Stimulated activated memory B cell treated with anti-CD40 and anti-IgM and Interleukin-4, amounts not matched to agents 10 μg/mL and 1 μg/mL and 100 μg/mL, for 72 hours (primary cell): Measurements from ENCODE around the gene PLXNB2.
A peak's percentile ranks its signal among the peaks of the same experiment; 100 is the strongest.

Experiments used
- ATAC-seq: fragments of 150-1000 bp; cut with Tn5 transposase; 2 replicates; pipeline ENCODE4 v1.10.0; 2021
- H3K27ac Mint-ChIP-seq: one replicate; pipeline ENCODE4 v1.8.0; 2022; ENCODE audit warnings: mild to moderate bottlenecking, mixed read lengths
- H3K27me3 Mint-ChIP-seq: one replicate; pipeline ENCODE4 v1.8.0; 2022; ENCODE audit warnings: mixed read lengths
- H3K36me3 Mint-ChIP-seq: one replicate; pipeline ENCODE4 v1.8.0; 2022; ENCODE audit warnings: mixed read lengths
- H3K4me1 Mint-ChIP-seq: one replicate; pipeline ENCODE4 v1.8.0; 2022; ENCODE audit warnings: mixed read lengths
- H3K4me3 Mint-ChIP-seq: one replicate; pipeline ENCODE4 v1.8.0; 2022; ENCODE audit warnings: mild to moderate bottlenecking, moderate library complexity, mixed read lengths
- H3K9me3 Mint-ChIP-seq: one replicate; pipeline ENCODE4 v1.8.0; 2022; ENCODE audit warnings: mixed read lengths

PLXNB2 gene

DNA sequence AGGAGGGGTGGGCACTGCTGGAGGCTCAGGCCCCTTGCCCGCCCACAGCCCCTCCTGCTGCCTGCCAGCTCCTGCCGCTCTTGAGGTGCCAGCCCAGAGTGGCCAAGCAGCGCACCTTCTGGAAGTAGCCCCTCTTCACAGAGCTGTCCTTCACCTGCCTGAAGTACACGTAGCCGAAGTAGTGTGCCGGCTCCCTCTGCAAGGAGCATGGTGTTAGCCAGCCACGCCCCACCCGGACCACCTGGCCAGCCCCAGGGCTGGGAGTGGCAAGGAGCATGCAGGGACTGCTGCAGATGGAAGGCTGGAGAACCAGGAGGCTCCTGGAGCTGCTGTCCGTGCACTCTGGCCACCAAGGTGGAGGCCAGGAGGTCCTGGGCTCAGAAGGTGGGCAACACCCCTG, 9.7 kb upstream of the PLXNB2 start:
- Mint-ChIP-seq H3K27ac (no peak overlapping the region), H3K9me3 (no peaks in the 10 kb centered on the region), H3K4me1 (peaks cover 54% of the 10 kb centered on the region), H3K27me3 (no peaks in the 10 kb centered on the region), H3K4me3 (no peak overlapping the region), H3K36me3 (no peaks in the 10 kb centered on the region)
- no peak for ATAC-seq

GRCh38 chr22:50316114-50317065, 8.9 kb upstream of the PLXNB2 start:
- H3K4me1 Mint-ChIP-seq, result peaks cover 59% of the 10 kb centered on the region
- no peaks in the 10 kb centered on the region for H3K9me3 Mint-ChIP-seq
- no peak for ATAC-seq
- no peaks in the 10 kb centered on the region for H3K36me3 Mint-ChIP-seq
- no peak overlapping the region for H3K4me3 Mint-ChIP-seq
- H3K27me3 Mint-ChIP-seq, result no peaks in the 10 kb centered on the region
- H3K27ac Mint-ChIP-seq, result peak overlapping the region; percentile 35

DNA sequence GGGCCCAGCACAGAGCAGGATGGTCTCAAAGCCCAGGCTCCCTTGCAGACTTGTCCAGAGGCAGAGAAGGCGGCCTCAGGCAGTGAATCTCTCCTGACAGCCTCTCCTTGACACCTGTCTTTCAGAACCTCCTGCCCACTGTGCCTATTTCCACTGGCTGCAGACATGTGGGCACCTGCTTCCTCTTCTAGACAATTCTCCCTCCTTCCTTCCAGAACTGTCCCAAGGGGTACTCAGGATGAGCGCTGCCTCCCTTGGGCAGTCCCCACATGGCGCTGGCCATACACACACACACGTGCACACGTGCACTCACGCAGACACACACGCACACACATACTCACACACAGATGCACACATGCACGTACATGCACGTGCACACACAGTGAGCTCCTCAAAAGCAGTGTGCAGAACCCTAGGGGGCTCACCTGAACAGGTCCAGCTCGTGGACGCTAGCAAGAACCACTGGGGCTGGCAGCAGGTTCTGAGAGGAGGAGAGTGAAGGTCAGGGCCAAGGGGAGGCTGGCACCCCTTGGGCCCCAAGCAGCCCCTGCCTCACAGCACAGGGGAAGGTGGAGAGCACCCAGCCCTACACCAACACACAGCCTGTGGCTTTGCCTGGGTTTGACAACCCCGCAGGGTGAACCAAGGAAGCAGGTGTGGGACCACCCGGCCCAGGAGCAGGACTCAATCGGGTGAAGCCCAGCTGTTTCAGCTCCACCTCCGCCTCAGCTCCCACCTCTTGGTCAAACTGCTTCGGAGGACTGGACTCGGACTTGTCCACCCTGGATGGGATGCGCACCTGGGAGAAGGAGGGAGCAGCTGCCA, 8.1 kb upstream of the PLXNB2 start:
- no peaks in the 10 kb centered on the region for H3K9me3 Mint-ChIP-seq
- peak overlapping the region; percentile 52 for H3K4me3 Mint-ChIP-seq
- no peaks in the 10 kb centered on the region for H3K27me3 Mint-ChIP-seq
- no peaks in the 10 kb centered on the region for H3K36me3 Mint-ChIP-seq
- ATAC-seq, result peak; percentile 21
- peak overlapping the region; percentile 87 for H3K27ac Mint-ChIP-seq
- H3K4me1 Mint-ChIP-seq, result peaks cover 57% of the 10 kb centered on the region

- peak; percentile 91 for ATAC-seq
- peak overlapping the region; percentile 87 for H3K27ac Mint-ChIP-seq
- no peaks in the 10 kb centered on the region for H3K9me3 Mint-ChIP-seq
- H3K4me3 Mint-ChIP-seq, result peak overlapping the region; percentile 78
- H3K4me1 Mint-ChIP-seq, result peaks cover 53% of the 10 kb centered on the region
- no peaks in the 10 kb centered on the region for H3K27me3 Mint-ChIP-seq
- H3K36me3 Mint-ChIP-seq, result no peaks in the 10 kb centered on the region
These were observed 7.2 kb upstream of the PLXNB2 start for GRCh38 chr22:50314455-50315288.

- H3K27ac Mint-ChIP-seq, result peak overlapping the region; percentile 87
- no peaks in the 10 kb centered on the region for H3K27me3 Mint-ChIP-seq
- peaks cover 50% of the 10 kb centered on the region for H3K4me1 Mint-ChIP-seq
- no peaks in the 10 kb centered on the region for H3K36me3 Mint-ChIP-seq
- peak overlapping the region; percentile 78 for H3K4me3 Mint-ChIP-seq
- ATAC-seq, result no peak
- no peaks in the 10 kb centered on the region for H3K9me3 Mint-ChIP-seq
These were observed 6.6 kb upstream of the PLXNB2 start for GRCh38 chr22:50314081-50314454.

- Mint-ChIP-seq H3K27ac (peak overlapping the region; percentile 87), H3K27me3 (no peaks in the 10 kb centered on the region), H3K4me3 (peak overlapping the region; percentile 78), H3K36me3 (no peaks in the 10 kb centered on the region), H3K4me1 (peaks cover 50% of the 10 kb centered on the region), H3K9me3 (no peaks in the 10 kb centered on the region)
- no peak for ATAC-seq
These were observed 6.2 kb upstream of the PLXNB2 start for GRCh38 chr22:50313600-50313999.

DNA sequence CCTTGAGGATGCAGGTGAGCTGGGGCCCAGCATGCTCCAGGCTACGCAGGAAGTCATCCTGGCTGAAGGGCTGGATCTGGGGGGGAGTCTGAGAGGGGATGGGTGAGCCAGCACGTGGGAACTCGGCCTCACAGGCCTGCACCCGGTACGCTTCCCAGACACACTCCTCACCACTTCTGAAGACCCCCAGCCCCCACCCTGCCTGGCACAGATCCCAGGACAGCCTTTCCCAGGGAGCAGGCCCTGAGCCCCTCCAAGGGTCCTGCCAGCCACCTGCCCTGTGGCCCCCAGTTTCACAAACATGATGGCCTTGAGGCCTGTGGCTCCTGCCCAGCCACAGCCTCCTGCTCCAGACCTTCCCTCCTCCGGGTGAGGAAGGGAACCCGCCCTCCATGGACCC, 5.6 kb upstream of the PLXNB2 start:
- Mint-ChIP-seq H3K27ac (no peak overlapping the region), H3K36me3 (no peaks in the 10 kb centered on the region), H3K9me3 (no peaks in the 10 kb centered on the region), H3K4me1 (peaks cover 46% of the 10 kb centered on the region), H3K4me3 (no peak overlapping the region), H3K27me3 (no peaks in the 10 kb centered on the region)
- no peak for ATAC-seq

- Mint-ChIP-seq H3K27me3 (no peaks in the 10 kb centered on the region), H3K27ac (no peak overlapping the region), H3K4me1 (peaks cover 40% of the 10 kb centered on the region), H3K4me3 (no peak overlapping the region), H3K9me3 (no peaks in the 10 kb centered on the region), H3K36me3 (no peaks in the 10 kb centered on the region)
- no peak for ATAC-seq
These were observed 4.9 kb upstream of the PLXNB2 start for GRCh38 chr22:50312371-50312770.

- Mint-ChIP-seq H3K9me3 (no peaks in the 10 kb centered on the region), H3K4me1 (peaks cover 37% of the 10 kb centered on the region), H3K27ac (peak overlapping the region; percentile 59), H3K4me3 (no peak overlapping the region), H3K36me3 (no peaks in the 10 kb centered on the region), H3K27me3 (no peaks in the 10 kb centered on the region)
- ATAC-seq, result no peak
These were observed 4.3 kb upstream of the PLXNB2 start for GRCh38 chr22:50311606-50312351.

GRCh38 chr22:50310949-50311444, 3.6 kb upstream of the PLXNB2 start:
- peaks cover 5% of the 10 kb centered on the region for H3K27me3 Mint-ChIP-seq
- no peak overlapping the region for H3K27ac Mint-ChIP-seq

GRCh38 chr22:50310031-50310722, 2.7 kb upstream of the PLXNB2 start:
- Mint-ChIP-seq H3K4me3 (no peak overlapping the region), H3K4me1 (peaks cover 44% of the 10 kb centered on the region), H3K27me3 (peaks cover 8% of the 10 kb centered on the region), H3K27ac (no peak overlapping the region), H3K36me3 (no peaks in the 10 kb centered on the region), H3K9me3 (no peaks in the 10 kb centered on the region)
- ATAC-seq, result no peak

More at GRCh38 chr22:50310949-50311444, 3.6 kb upstream of the PLXNB2 start:
- Mint-ChIP-seq H3K4me1 (peaks cover 42% of the 10 kb centered on the region), H3K36me3 (no peaks in the 10 kb centered on the region), H3K4me3 (no peak overlapping the region), H3K9me3 (no peaks in the 10 kb centered on the region)
- ATAC-seq, result no peak

DNA sequence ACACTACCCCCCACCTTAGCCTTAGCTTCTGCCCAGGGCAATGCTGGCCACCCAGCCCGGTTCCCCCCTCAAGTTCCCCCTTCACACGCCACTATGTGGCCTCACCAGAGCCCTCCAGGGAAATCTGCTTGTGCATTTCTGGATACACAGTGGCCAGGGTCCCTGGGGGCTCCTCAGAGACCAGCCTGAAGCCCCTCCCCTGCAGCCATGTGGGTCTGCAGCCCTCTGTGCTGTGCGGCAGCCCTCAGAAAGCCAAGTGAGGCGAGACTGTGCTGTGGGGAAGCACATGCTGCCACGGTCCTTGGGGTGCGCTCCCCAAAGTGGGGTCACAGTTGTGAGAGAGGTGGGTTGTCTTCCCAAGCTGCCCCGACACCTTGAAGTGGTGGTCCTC, 2.1 kb upstream of the PLXNB2 start:
- ATAC-seq, result no peak
- Mint-ChIP-seq H3K27ac (peak overlapping the region; percentile 26), H3K4me1 (peaks cover 46% of the 10 kb centered on the region), H3K27me3 (peaks cover 8% of the 10 kb centered on the region), H3K9me3 (no peaks in the 10 kb centered on the region), H3K36me3 (no peaks in the 10 kb centered on the region), H3K4me3 (no peak overlapping the region)

GRCh38 chr22:50308986-50309600, 1.6 kb upstream of the PLXNB2 start:
- no peaks in the 10 kb centered on the region for H3K36me3 Mint-ChIP-seq
- H3K27ac Mint-ChIP-seq, result peak overlapping the region; percentile 26
- H3K4me3 Mint-ChIP-seq, result peak overlapping the region; percentile 11
- no peaks in the 10 kb centered on the region for H3K9me3 Mint-ChIP-seq
- no peak for ATAC-seq
- peaks cover 8% of the 10 kb centered on the region for H3K27me3 Mint-ChIP-seq
- peaks cover 46% of the 10 kb centered on the region for H3K4me1 Mint-ChIP-seq
